ENCODE measurements around the gene VSIR. TPM values are rescaled to one million over a fixed set of nuclear protein-coding genes. Genes with fewer than 3 reads are reported as not detected.

The VSIR gene
- total RNA-seq, 1 experiment from 2014 or later = 1.6 TPM

GRCh38 chr10:71747039-71747531 is 26.2 kb downstream of the VSIR start:
- DNase-seq (ENCODE audit: low read depth) = no peak

- DNase-seq (ENCODE audit: low read depth) = no peak
These were observed 26.8 kb downstream of the VSIR start for GRCh38 chr10:71746344-71747037.

GRCh38 chr10:71745664-71746250 is 27.6 kb downstream of the VSIR start:
- no peak for DNase-seq (ENCODE audit: low read depth)

GRCh38 chr10:71744897-71745663 is 28.2 kb downstream of the VSIR start:
- DNase-seq (ENCODE audit: low read depth) = no peak

GRCh38 chr10:71743866-71744265 is 29.5 kb downstream of the VSIR start:
- DNase-seq (ENCODE audit: low read depth) = no peak

GRCh38 chr10:71743089-71743838 is 30.1 kb downstream of the VSIR start:
- DNase-seq (ENCODE audit: low read depth) = no peak

- no peak for DNase-seq (ENCODE audit: low read depth)
These were observed 30.8 kb downstream of the VSIR start for GRCh38 chr10:71742301-71743088.

- DNase-seq (ENCODE audit: low read depth) = no peak
These were observed 31.6 kb downstream of the VSIR start for GRCh38 chr10:71741671-71742070.

- DNase-seq (ENCODE audit: low read depth) = no peak
These were observed 32.3 kb downstream of the VSIR start for GRCh38 chr10:71741029-71741428.

- DNase-seq (ENCODE audit: low read depth) = peak; percentile 66
These were observed 33.2 kb downstream of the VSIR start for GRCh38 chr10:71740069-71740653.

GRCh38 chr10:71739358-71739900 is 33.9 kb downstream of the VSIR start:
- no peak for DNase-seq (ENCODE audit: low read depth)

GRCh38 chr10:71737834-71738197 is 35.5 kb downstream of the VSIR start:
- peak; percentile 77 for DNase-seq (ENCODE audit: low read depth)

GRCh38 chr10:71737001-71737833 is 36.1 kb downstream of the VSIR start:
- no peak for DNase-seq (ENCODE audit: low read depth)

GRCh38 chr10:71736570-71736952 is 36.8 kb downstream of the VSIR start:
- DNase-seq (ENCODE audit: low read depth) = no peak

- DNase-seq (ENCODE audit: low read depth) = no peak
These were observed 37.4 kb downstream of the VSIR start for GRCh38 chr10:71735709-71736569.

GRCh38 chr10:71734797-71735196 is 38.5 kb downstream of the VSIR start:
- no peak for DNase-seq (ENCODE audit: low read depth)

GRCh38 chr10:71731791-71732190 is 41.5 kb downstream of the VSIR start:
- no peak for DNase-seq (ENCODE audit: low read depth)

- peak; percentile 72 for DNase-seq (ENCODE audit: low read depth)
These were observed 44.1 kb downstream of the VSIR start for GRCh38 chr10:71729161-71729636.

All from RPMI7951 (cell line).